Uterus (tissue), 2 donors: ENCODE data around the gene AKIRIN1.

Experiments used
- CTCF ChIP-seq, 4 experiments: fragments of 200-600 bp in 2 of 4; fragments of 450-650 bp in 2 of 4; sonication (generic) in 2 of 4; IDR thresholded peaks; one replicate each; pipeline ENCODE4 v1.5.1; 2016 to 2019; ENCODE audit warnings: antibody characterized with exemption in 4 of 4, mild to moderate bottlenecking in 2 of 4, moderate library complexity in 1 of 4
- POLR2A ChIP-seq, 2 donors: fragments of 450-650 bp; IDR thresholded peaks; one replicate each; pipeline ENCODE4 v1.6.1; 2016; ENCODE audit warnings: antibody characterized with exemption in 2 of 2, mild to moderate bottlenecking in 1 of 2, moderate library complexity in 1 of 2

- TF ChIP-seq CTCF (IDR thresholded peaks at IDR 0.05) (no peak), POLR2A (IDR thresholded peaks at IDR 0.05) (no peak)
Observed at GRCh38 chr1:38973659-38974437, 17.2 kb upstream of the AKIRIN1 start.
